GM12874 (cell line): ENCODE measurements around the gene TRMT112.

Source experiments
- TF ChIP-seq, protein P1 (sequence below): IDR thresholded peaks from 2 replicates; pipeline ENCODE4 v1.5.1; 2011; ENCODE audit warnings: low read depth, mild to moderate bottlenecking, control low read depth, low read length, moderate library complexity; ENCODE audit not compliant: insufficient read depth

The TRMT112 gene

DNA sequence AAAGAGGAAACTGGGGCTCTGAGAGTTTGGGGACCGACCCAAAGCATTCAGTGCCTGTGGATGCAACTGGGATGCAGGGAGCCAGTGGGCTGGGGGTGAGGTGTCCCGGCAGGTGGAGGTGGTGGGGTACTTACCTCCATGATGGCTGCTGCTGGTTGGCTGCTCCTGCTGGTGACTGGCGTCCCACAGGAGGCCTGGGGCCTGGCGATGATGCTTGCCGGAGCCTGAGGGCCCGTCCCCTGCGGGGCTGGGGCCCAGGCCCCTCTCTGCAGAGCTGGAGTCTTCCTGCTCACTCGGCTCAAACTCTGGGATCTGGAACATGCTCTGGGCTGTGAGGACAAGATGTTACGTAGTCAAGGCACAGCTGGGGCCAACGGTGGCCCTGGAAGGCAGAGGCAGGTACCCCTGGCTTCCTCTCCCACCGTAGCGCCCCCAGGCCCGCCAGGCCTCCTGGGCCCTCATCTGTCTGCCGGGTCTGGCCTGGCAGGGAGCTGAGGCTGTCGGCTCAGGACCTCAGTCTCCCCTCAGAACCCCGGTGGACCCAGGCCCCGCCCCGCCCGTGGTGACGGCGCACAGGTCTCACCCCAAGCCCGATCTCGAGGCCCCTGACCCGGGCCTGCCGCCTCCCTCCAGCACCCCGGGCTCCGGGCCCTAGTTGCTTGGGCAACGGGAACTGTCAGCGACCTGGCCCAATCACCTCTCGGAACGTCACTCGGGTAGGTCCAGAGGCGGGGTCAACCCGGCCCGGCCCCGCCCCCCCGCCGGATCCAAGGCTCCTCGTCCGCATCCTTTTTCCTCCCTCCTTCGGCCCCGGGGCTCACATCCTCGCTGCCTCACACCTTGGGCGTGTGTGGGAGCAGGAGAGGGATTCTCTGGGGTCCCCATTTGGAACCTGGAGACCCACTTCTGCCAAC, 33.1 kb downstream of the TRMT112 start, which contains the start of gene BAD:
Gene BAD (minus strand): TSS at position 618 of the 914 bp plus-strand sequence. CDS start 297 bp downstream, at position 321.
- TF ChIP-seq, protein P1, sequence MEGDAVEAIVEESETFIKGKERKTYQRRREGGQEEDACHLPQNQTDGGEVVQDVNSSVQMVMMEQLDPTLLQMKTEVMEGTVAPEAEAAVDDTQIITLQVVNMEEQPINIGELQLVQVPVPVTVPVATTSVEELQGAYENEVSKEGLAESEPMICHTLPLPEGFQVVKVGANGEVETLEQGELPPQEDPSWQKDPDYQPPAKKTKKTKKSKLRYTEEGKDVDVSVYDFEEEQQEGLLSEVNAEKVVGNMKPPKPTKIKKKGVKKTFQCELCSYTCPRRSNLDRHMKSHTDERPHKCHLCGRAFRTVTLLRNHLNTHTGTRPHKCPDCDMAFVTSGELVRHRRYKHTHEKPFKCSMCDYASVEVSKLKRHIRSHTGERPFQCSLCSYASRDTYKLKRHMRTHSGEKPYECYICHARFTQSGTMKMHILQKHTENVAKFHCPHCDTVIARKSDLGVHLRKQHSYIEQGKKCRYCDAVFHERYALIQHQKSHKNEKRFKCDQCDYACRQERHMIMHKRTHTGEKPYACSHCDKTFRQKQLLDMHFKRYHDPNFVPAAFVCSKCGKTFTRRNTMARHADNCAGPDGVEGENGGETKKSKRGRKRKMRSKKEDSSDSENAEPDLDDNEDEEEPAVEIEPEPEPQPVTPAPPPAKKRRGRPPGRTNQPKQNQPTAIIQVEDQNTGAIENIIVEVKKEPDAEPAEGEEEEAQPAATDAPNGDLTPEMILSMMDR = 0 out of 2 replicates have a peak, but pooled peaks have one; percentile 6

DNA sequence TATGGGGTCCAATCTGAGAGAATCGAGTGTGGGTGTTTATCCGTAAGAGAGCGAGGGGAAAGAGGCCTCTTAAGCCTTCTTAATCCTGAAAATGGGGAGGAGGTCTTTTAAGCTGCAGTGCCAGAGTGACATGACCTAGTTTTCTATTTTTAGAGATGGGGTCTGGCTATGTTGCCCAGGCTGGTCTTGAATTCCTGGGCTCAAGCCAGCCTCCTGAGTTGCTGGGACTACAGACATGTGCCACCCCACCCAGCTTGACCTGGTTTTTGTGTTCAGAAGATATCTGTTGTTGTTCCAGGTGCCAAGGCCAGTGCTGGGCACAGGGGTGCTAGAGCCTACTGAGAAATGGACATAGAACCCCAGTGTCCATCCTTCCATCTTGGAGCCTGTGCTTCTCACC, 34.3 kb downstream of the TRMT112 start:
- TF ChIP-seq, protein P1 = no peak

DNA sequence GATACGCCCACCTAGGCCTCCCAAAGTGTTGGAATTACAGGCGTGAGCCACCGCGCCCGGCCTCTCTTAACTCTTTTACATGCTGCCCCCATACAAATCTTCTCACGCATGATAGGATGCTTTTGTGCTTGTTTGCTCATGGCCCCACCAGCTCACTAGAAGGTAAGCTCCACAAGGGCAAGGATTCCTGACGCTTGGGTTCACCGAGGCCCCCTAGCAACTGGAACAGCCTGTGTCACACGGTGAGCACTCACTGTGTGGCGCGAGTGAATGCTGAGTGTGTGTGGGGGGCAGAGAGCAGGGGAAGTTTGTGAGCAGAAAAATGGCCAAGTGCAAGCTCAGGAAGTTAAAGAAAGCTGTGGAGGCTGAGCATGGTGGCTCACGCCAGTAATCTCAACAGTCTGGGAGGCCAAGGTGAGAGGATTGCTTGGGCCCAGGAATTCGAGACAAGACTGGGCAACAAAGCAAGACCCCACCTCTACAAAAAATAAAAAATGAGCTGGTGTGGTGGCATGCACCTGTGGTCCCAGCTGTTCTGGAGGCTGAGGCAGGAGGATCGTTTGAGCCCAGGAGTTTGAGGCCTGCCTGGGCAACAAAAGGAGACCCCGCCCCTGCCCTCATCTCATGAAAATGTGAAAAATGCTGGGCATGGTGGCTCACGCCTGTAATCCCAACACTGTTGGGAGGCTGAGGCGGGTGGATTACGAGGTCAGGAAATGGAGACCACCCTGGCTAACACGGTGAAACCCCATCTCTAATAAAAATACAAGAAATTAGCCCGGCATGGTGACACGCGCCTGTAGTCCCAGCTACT, 35.2 kb downstream of the TRMT112 start:
- TF ChIP-seq, protein P1 = no peak

DNA sequence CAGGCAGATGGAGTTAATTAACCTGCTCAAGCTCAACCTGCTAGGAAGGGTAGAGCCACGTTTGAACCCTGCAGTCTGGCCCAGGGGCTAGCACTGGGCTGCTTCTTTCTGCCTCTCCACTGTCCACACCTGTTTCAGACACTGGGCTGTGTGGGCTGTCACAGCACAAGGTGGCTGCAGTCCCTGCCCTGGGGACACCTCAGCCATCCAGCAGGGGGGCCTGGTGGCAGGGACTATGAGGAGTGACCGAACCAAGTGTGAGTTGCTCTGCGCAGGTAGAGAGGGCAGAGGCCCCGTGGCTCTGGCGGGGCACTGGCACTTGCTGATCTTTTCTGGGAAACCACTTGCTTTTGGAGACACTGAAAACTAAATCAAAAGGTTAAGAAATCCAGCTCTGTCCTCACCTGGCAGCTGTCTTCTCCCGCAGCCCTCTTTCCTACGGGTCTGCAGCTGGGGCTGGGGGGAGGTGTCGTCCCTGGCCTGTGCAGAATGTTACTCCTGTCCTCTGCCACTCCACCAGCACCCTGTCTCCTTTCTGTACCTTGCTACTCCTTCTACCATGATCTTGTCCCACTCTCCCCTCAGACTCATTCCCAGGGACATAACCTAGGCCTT, 38.7 kb downstream of the TRMT112 start:
- TF ChIP-seq, protein P1 = no peak

DNA sequence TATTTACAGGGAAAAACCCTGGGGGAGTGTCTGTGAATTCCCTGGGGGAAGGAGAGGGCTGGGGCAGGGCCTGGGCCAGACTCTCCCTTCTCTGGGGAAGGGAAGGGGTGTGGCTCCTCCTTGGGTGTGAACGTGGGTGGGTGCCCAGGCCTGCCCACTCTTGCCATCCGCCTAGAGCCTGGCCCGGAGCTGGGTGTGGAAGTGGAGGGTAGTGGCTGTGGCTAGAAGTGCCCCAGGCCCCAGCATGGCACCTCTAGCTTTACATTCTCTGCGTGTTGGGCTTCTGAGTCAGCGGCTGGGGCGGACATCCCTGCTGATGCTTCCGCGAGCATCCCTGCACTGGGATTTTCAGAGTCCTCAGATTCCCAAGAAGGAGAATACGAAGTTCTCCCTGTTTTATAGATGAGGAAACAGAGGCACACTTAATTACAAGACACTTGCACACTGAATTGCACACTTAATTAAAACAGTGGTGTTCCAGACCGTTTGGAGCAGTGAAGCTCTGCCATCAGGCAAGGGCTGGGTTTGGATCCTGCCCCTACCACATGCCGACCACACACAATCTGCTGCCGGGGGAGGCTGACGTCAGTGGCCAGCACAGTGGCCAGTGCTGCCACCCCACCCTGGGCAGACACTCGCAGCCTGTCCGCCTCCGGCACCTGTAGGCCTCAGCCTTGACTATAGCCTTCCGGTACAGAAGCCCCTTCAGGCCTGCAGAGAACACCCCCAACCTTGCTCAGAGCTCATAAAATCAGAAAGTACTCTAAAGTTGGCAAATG, 40.5 kb downstream of the TRMT112 start:
- TF ChIP-seq, protein P1 = no peak

DNA sequence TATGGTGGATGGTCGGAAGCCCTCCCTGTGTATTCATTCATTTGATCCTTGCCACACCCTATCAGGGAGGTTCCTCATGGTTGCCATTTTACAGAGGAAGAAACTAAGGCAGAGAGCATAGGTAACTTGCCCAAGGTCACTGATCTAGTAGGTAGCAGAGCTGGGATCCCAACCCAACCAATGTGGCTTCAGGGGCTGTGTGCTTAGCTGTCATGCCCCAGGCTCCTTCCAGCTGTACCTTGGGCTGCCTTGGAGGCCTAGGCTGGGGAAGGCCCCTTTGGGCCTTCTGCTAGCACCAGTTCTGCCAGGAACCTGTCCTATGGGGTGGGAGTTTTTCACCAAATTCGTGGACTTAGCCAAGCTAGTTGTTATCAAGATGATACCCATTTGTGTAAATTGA, 41.5 kb downstream of the TRMT112 start:
- TF ChIP-seq, protein P1 = no peak
